Body of pancreas (tissue), 4 donors: Measurements from ENCODE around the gene CCDC172.

Experiments
- POLR2A ChIP-seq, 3 donors: fragments of 450-650 bp; IDR thresholded peaks; one replicate each; pipeline ENCODE4 v1.6.1; 2016; ENCODE audit warnings: antibody characterized with exemption in 3 of 3, mild to moderate bottlenecking in 2 of 3
- TF ChIP-seq, protein P1 (sequence below), 7 experiments: fragments of 450-650 bp in 4 of 7; fragments of 200-600 bp in 3 of 7; sonication (generic) in 3 of 7; IDR thresholded peaks; one replicate each; pipeline ENCODE4 v1.5.1; 2016 to 2019; ENCODE audit warnings: antibody characterized with exemption in 7 of 7

DNA sequence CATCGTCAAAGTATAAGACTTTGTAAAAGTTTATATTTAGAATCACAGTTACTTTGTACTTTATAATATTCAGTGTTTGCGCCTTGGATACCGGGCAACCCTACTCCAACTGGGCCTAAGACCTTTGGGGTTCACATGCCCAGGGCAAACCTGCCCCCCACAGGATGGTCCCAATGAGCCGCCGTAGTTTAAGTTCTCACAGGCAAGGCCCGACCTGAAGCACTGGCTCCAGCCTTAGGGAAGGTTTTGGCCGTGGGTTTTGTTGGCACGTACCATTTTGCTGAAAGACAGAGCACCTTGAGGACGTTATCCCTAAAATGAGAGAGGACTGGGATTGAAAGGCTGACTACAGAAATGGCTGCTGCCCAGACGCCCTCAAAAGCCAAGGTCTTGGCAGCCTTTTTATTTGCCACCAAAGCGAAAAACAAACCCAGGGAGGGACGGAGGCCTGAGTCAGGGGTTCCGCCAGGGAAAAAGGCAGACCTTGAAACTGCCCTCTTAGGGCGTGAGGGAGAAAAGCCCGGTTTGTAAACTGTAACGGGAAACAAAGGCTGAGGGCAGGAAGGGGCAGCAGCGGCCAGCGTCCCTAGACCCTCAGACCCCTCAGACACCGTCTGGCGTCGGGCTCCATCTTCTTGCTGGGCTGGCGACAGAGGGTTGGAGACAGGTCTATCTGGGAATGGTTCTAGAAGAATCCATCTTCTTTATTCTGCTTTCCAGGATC lies at the start of gene CCDC172:
- TF ChIP-seq, protein P1, sequence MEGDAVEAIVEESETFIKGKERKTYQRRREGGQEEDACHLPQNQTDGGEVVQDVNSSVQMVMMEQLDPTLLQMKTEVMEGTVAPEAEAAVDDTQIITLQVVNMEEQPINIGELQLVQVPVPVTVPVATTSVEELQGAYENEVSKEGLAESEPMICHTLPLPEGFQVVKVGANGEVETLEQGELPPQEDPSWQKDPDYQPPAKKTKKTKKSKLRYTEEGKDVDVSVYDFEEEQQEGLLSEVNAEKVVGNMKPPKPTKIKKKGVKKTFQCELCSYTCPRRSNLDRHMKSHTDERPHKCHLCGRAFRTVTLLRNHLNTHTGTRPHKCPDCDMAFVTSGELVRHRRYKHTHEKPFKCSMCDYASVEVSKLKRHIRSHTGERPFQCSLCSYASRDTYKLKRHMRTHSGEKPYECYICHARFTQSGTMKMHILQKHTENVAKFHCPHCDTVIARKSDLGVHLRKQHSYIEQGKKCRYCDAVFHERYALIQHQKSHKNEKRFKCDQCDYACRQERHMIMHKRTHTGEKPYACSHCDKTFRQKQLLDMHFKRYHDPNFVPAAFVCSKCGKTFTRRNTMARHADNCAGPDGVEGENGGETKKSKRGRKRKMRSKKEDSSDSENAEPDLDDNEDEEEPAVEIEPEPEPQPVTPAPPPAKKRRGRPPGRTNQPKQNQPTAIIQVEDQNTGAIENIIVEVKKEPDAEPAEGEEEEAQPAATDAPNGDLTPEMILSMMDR (IDR thresholded peaks at IDR 0.05), result no peak
- no peak for TF ChIP-seq POLR2A (IDR thresholded peaks at IDR 0.05)
